Motor neuron (in vitro differentiated cells): ENCODE results near the gene MAPK1. TPM values are rescaled to one million over a fixed set of nuclear protein-coding genes. Genes with fewer than 3 reads are reported as not detected.
"Not testable (repeated sequence)": the region's sequence is repeated elsewhere in the genome, so short reads cannot be mapped to it uniquely, and the experiment has no call there.

Source experiments
- ATAC-seq, 8 experiments: fragments of 200-7000 bp; cut with Tn5 transposase; replicated peaks in 6 of 8; 2 replicates each; pipeline ENCODE4 v1.8.0; 2021; ENCODE audit warnings: mild to moderate bottlenecking in 8 of 8, moderate library complexity in 8 of 8
- H3K27ac ChIP-seq, 2 donors: fragments of 250-450 bp; sonication (Bioruptor Pico); 2 replicates each; pipeline ENCODE4 v1.9.0; 2021; ENCODE audit warnings: antibody characterized with exemption in 2 of 2, mild to moderate bottlenecking in 2 of 2, moderate library complexity in 1 of 2
- H3K4me1 ChIP-seq, 2 donors: fragments of 250-450 bp; sonication (Bioruptor Pico); replicated peaks in 1 of 2; 2 replicates each; pipeline ENCODE4 v1.6.1; 2021; ENCODE audit warnings: antibody characterized with exemption in 2 of 2, mild to moderate bottlenecking in 2 of 2, moderate library complexity in 1 of 2
- H3K4me3 ChIP-seq, 5 donors: fragments of 250-450 bp; sonication (Bioruptor Pico); 2 replicates each; pipeline ENCODE4 v1.9.0; 2021; ENCODE audit warnings: antibody characterized with exemption in 5 of 5, mild to moderate bottlenecking in 5 of 5, moderate library complexity in 4 of 5
- WGBS, 10 experiments: fragments of 450-650 bp; shearing (Covaris generic); methylation state at CpG; one replicate each; pipeline ENCODE4 v1.0.0; 2022; 5-methylcytosine and 5-hydroxymethylcytosine counted together
- in situ Hi-C, 9 experiments: fragments of 400-800 bp; cut with MboI; loops; one replicate each; pipeline ENCODE4 v1.15.0; 2021; ENCODE audit warnings: low sequenced_read_pairs in 9 of 9, low pct_unique_long_range_greater_than_20kb in 2 of 9; ENCODE audit not compliant: unreplicated experiment in 9 of 9
- total RNA-seq, 8 experiments: library from RNA; unstranded; fragments of 300-600 nt; gene quantifications; 2 replicates each; pipeline versions ENCODE4 v1.2.3 to v1.2.4, GENCODE V29; 2022

MAPK1 gene
- total RNA-seq, 8 experiments from 2014 or later = 23.7 to 70.5 (median 42.9) TPM

DNA sequence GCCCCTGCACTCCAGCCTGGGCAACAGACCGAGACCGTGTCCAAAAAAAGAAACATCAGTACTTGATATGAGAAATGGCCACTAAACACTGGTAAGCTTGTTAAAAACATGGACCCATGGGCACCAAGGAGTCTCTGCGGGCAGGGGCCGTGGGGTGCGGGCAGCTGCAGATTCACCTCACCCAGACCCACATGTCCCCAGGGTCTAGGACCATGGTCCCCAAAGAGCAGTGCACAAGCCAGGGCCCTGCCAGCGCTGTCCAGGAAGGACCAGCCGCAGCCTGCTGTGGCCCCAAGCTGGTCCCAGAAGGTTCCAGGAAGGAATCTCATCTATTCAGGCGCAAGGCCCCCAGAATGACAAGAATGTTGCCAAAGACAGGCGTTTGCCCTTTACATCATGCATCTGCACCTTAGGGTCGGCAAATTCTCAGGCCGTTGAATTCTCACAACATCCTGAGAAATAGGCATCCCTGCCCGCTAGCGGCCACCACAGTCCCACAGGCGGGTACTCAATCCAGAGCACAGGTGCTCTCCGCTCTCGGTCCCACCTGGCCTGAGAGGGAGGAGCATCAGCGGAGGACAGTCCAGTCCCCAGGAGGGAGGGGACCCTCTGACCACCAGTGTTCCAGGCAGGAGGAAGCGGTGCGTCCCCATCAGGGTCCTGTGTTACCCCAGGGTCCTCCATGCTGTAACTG lies 141.3 kb downstream of the MAPK1 start:
- Histone ChIP-seq H3K4me3 (no peak overlapping the region), H3K4me1 (peaks cover 0 to 4% of the 10 kb centered on the region in 2 donors), H3K27ac (peak overlapping the region; percentile 13 to 50)
- WGBS, 10 experiments = 40 to 98% (median 92%) methylated on average over 1 to 7 of the region's 19 CpGs; no CpG with 5 or more reads in 3 of the 10 experiments
- no peak for ATAC-seq
- in situ Hi-C loops = loop anchor here in 2 of 9 experiments (10.0 kb wide), 1 partner anchor 219 kb away; no protein-coding TSS in a partner anchor

DNA sequence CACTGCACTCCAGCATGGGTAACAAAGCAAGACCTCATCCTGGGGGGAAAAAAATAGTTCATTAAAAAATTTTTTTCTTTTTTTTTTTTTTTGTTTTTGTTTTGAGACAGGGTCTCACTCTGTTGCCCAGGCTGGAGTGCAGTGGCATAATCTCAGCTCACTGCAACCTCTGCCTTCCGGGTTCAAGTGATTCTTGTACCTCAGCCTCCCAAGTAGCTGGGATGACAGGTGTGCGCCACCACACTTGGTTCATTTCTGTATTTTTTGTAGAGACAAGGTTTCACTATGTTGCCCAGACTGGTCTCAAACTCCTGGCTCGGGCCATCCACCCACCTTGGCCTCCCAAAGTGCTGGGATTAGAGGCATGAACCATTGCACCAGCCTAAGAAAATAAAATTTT lies 142.9 kb downstream of the MAPK1 start:
- H3K4me1 ChIP-seq, H3K4me3 ChIP-seq, ATAC-seq: not testable (repeated sequence)
- in situ Hi-C loops = loop anchor here in 5 of 9 experiments (10.0 to 25.0 kb wide), 2 partner anchors 213 to 220 kb away; no protein-coding TSS in a partner anchor
- H3K27ac ChIP-seq = peak overlapping the region in 1 of 2 donors; percentile 27
- 11 to 100% (median 96%) methylated on average over 1 to 3 of the region's 3 CpGs; no CpG with 5 or more reads in 2 of the 10 experiments for WGBS, 10 experiments

DNA sequence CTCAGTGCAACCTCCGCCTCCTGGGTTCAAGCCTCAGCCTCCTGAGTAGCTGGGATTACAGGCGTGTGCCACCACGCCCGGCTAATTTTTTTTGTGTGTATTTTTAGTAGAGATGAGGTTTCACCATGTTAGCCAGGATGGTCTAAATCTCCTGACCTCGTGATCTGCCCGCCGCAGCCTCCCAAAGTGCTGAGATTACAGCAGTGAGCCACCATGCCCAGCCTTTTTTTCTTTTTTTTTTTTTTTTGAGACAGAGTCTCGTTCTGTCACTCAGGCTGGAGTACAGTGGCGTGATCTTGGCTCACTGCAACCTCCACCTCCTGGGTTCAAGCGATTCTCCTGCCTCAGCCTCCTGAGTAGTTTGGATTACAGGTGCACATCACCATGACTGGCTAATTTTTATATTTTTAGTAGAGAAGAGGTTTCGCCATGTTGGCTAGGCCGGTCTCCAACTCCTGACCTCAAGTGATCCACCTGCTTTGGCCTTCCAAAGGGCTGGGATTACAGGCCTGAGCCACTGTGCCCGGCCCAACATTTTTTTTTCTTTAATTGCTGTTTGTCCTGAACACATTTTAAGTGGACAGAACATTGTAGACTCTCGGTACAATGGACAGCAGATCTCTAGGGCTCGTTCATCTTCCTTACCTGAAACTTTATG lies 146.1 kb downstream of the MAPK1 start:
- in situ Hi-C loops = loop anchor here in 5 of 9 experiments (10.0 to 25.0 kb wide), 2 partner anchors 216 to 223 kb away; no protein-coding TSS in a partner anchor
- ATAC-seq, H3K4me1 ChIP-seq, H3K27ac ChIP-seq, H3K4me3 ChIP-seq: not testable (repeated sequence)
- 40 to 100% (median 96%) methylated on average over 1 to 7 of the region's 15 CpGs; no CpG with 5 or more reads in 2 of the 10 experiments for WGBS, 10 experiments

DNA sequence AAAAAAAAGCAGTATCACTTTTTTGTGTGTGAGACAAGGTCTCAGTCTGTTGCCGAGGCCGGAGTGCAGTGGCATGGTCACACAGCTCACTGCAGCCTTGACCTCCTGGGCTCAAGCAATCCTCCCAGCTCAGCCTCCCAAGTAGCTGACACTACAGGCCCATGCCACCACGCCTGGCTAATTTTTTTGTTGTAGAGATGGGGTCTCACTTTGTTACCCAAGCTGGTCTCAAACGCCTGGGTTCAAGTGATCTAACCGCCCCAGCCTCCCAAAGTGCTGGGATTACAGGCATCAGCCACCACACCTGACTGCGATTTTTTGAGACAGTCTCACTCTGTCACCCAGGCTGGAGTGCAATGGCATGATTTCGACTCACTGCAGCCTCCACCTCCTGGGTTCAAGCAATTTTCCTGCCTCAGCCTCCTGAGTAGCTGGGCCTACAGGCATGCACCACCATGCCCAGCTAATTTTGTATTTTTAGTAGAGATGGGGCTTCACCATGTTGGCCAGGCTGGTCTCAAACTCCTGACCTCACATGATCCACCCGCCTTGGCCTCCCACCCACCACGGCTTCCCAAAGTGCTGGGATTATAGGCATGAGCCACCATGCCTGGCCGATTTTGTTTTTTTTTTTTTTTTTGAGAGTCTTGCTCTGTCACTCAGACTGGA lies 147.1 kb downstream of the MAPK1 start:
- 50 to 100% (median 75%) methylated on average over 1 to 6 of the region's 10 CpGs; no CpG with 5 or more reads in 3 of the 10 experiments for WGBS, 10 experiments
- in situ Hi-C loops = loop anchor here in 5 of 9 experiments (10.0 to 25.0 kb wide), 2 partner anchors 217 to 224 kb away; no protein-coding TSS in a partner anchor
- ATAC-seq, H3K4me1 ChIP-seq, H3K4me3 ChIP-seq: not testable (repeated sequence)
- H3K27ac ChIP-seq = peak overlapping the region; percentile 22 to 49

DNA sequence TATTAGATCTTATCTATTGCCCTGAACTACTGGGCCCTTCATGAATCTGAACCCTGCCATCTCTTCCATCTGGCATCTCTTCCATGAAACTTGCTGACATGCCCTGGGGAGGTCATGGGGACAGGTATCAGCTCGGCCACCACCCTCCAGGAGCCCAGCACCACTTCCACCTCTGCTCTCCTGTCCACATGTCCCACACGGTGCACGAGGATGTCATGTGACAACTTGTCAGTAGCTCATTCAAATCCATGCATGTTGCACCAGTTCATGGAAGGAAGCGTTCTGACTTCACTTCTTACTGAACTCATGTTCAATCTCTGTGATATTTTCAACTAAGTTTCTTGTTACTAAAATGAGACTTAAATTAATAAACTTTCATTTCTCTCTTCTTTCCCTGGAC lies 148.4 kb downstream of the MAPK1 start:
- in situ Hi-C loops = loop anchor here in 5 of 9 experiments (10.0 to 25.0 kb wide), 2 partner anchors 218 to 226 kb away; no protein-coding TSS in a partner anchor
- 48 to 100% (median 88%) methylated on average over 1 to 3 of the region's 4 CpGs; no CpG with 5 or more reads in 2 of the 10 experiments for WGBS, 10 experiments
- H3K27ac ChIP-seq = peak overlapping the region in 1 of 2 donors; percentile 27
- peaks cover 0 to 5% of the 10 kb centered on the region in 2 donors for H3K4me1 ChIP-seq
- ATAC-seq = no peak
- no peak overlapping the region for H3K4me3 ChIP-seq

DNA sequence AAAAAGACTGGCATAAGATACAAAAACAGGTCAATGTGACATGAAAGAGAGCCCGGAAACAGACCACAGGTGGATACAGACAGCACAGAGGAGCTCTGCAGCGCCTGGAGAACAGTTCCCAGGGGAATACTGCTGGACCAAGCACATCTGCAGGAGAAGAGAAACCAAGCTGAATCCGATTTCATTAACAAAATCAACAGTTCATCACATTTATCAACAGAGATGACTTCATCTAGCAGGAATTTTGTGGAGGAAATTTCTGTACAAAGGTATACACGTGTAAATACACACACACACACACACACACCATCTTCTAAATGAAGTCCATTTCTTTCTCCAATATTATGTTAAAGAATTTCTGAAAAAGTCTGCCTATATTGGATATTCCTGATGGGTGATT lies 148.9 kb downstream of the MAPK1 start:
- Histone ChIP-seq H3K27ac (peak overlapping the region in 1 of 2 donors; percentile 27), H3K4me1 (peaks cover under 1 to 5% of the 10 kb centered on the region in 2 donors), H3K4me3 (no peak overlapping the region)
- in situ Hi-C loops = loop anchor here in 5 of 9 experiments (10.0 to 25.0 kb wide), 2 partner anchors 219 to 226 kb away; no protein-coding TSS in a partner anchor
- 33 to 100% (median 83%) methylated on average over 1 to 4 of the region's 4 CpGs; no CpG with 5 or more reads in 1 of the 10 experiments for WGBS, 10 experiments
- peak in 3 of 8 experiments; percentile 35 to 46 (median 42) for ATAC-seq

DNA sequence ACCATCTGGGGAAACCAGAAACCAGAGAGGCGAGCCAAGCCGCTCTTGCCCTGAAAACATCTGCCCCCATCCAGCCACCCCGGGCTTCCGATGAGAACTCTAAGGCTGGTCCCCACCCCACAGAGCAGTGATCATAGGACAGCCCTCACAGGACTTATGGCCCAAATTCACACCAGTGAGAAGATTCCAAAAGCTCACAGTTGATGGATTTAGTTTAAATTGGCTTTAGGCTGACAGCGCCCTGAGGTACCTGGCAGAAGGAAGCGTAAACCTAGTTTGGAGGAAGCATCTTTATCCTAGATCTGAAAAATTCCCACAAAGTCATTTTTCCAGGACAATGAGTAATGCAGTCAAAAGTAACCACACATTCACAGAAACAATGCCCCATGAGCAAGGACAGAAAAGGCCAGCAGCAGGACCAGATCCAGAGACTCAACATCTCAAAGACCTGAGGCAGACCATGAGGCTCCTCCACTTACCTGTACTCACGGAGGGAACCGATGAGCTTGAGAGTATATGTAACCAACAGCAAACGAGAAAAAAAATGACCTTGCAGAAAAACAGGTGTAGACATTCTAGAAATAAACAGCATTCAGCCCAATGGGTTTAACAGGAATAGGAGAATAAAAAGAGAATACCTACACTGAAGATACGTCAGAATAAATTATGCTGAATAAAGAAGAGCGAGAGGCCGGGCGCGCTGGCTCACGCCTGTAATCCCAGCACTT lies 150.9 kb downstream of the MAPK1 start:
- not testable (repeated sequence) for H3K4me1 ChIP-seq, ATAC-seq, H3K4me3 ChIP-seq
- in situ Hi-C loops = loop anchor here in 5 of 9 experiments (10.0 to 25.0 kb wide), 2 partner anchors 221 to 228 kb away; no protein-coding TSS in a partner anchor
- peak overlapping the region in 1 of 2 donors; percentile 58 for H3K27ac ChIP-seq
- WGBS, 10 experiments = 40 to 100% (median 88%) methylated on average over 1 to 4 of the region's 15 CpGs; no CpG with 5 or more reads in 4 of the 10 experiments

DNA sequence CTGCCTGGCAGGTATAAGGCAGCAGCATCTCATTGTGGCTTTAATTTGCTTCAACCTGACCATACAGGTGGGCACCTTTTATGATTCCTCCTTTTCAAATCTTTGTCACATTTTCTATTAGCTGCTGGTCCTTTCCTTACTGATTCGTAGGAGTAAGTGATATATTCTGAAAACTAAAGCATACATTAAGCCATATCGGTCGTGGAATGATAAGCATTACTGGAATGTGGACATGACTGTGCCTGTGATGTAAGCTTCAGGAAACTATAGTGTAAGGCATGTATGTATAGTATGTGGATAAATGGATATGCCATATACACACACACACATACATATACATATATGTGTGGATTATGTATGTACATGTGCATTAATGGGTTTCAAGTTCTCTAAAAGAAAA lies 152.7 kb downstream of the MAPK1 start:
- Histone ChIP-seq H3K4me3 (no peak overlapping the region), H3K4me1 (peaks cover 5 to 7% of the 10 kb centered on the region in 2 donors), H3K27ac (peak overlapping the region in 1 of 2 donors; percentile 28)
- 7 to 100% (median 79%) methylated on average over 2 to 3 of the region's 3 CpGs; no CpG with 5 or more reads in 4 of the 10 experiments for WGBS, 10 experiments
- peak in 1 of 8 experiments; percentile 16 for ATAC-seq
- in situ Hi-C loops = loop anchor here in 5 of 9 experiments (10.0 to 25.0 kb wide), 2 partner anchors 223 to 230 kb away; no protein-coding TSS in a partner anchor

DNA sequence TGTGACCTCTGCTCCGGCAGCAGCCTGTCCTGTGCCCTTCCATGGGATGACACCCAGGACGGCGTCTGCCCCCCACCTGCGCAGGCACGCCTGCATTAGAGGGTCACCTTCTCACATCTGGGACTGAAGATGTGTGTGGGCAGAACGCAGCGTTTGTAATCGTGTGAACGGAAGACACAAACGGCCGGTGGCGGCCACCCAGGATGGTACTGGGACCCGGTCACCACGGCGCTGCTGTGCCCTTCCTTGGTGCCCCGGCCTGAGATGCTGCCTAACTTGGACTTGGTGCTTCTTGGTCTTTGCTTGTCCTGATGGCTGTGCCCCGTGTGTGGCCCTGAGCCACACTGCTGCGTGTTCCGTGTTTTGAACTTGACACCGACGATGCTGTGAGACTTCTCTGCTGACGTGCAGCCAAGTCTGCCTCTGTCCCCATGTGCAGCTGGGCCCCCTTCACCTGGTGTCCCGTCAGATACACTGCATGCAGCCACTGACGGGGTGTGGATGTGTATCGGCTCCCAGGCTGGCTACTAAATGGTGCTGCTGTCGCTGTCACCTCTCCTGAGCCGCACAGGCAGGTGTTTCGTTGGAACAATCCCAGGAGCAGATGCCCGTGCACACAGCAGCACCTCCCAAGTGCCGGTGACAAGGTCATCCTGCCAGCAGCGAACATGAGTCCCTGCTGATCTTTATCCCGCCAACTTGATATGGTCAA lies 153.2 kb downstream of the MAPK1 start:
- peak overlapping the region; percentile 12 to 28 for H3K27ac ChIP-seq
- in situ Hi-C loops = loop anchor here in 5 of 9 experiments (10.0 to 25.0 kb wide), 2 partner anchors 223 to 231 kb away; no protein-coding TSS in a partner anchor
- no peak overlapping the region for H3K4me3 ChIP-seq
- peaks cover 5 to 7% of the 10 kb centered on the region in 2 donors for H3K4me1 ChIP-seq
- WGBS, 10 experiments = 0 to 100% (median 91%) methylated on average over 1 to 11 of the region's 32 CpGs; no CpG with 5 or more reads in 4 of the 10 experiments
- no peak for ATAC-seq

DNA sequence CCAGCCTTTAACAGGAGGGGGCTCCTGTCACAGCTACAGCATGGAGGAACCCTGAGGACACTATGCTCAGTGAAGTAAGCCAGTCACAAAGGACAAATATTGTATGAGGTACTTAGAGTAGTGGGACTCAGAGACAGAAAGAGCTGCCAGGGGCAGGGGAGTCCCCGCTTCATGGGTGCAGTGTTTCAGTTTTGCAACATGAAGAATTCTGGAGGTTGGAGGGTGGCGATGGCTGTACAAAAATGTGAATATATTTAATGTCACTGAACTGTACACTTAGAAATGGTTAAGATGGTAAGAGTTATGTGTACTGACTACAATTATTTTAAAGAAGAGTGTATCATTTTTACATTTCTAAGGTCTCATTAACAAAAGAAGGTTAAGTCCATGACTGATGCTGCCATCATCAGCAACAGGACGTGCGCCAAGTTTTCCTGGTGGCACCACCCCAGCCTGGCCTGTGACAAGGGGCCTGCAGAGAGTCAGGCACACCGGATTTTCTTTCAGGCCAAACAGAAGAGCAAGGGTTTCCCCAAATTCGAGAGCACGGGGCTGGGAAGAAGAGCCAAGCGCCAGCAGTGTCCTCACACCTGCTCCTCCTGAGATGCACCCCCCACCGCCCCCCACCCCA lies 153.9 kb downstream of the MAPK1 start:
- Histone ChIP-seq H3K27ac (peak overlapping the region in 1 of 2 donors; percentile 12), H3K4me1 (peaks cover 0 to 7% of the 10 kb centered on the region in 2 donors), H3K4me3 (no peak overlapping the region)
- in situ Hi-C loops = loop anchor here in 5 of 9 experiments (10.0 to 25.0 kb wide), 2 partner anchors 224 to 231 kb away; no protein-coding TSS in a partner anchor
- 0 to 100% (median 95%) methylated on average over 1 to 3 of the region's 9 CpGs; no CpG with 5 or more reads in 2 of the 10 experiments for WGBS, 10 experiments
- ATAC-seq = no peak
